ENCODE results near the gene GRB7.

GRCh38 chr17:39701012-39701783 lies 36.5 kb upstream of the GRB7 start:
- TF ChIP-seq, protein P1, sequence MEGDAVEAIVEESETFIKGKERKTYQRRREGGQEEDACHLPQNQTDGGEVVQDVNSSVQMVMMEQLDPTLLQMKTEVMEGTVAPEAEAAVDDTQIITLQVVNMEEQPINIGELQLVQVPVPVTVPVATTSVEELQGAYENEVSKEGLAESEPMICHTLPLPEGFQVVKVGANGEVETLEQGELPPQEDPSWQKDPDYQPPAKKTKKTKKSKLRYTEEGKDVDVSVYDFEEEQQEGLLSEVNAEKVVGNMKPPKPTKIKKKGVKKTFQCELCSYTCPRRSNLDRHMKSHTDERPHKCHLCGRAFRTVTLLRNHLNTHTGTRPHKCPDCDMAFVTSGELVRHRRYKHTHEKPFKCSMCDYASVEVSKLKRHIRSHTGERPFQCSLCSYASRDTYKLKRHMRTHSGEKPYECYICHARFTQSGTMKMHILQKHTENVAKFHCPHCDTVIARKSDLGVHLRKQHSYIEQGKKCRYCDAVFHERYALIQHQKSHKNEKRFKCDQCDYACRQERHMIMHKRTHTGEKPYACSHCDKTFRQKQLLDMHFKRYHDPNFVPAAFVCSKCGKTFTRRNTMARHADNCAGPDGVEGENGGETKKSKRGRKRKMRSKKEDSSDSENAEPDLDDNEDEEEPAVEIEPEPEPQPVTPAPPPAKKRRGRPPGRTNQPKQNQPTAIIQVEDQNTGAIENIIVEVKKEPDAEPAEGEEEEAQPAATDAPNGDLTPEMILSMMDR (IDR thresholded peaks at IDR 0.05; ENCODE audit: insufficient read depth, low read length, poor library complexity, severe bottlenecking) = no peak
- TF ChIP-seq EZH2phosphoT487 (conservative IDR thresholded peaks at IDR 0.05; ENCODE audit: low read length) = no peak
